Body of pancreas (tissue), 4 donors: ENCODE data around the gene TOB1.

Source experiments
- CTCF ChIP-seq, 7 experiments: fragments of 450-650 bp in 4 of 7; fragments of 200-600 bp in 3 of 7; sonication (generic) in 3 of 7; IDR thresholded peaks; one replicate each; pipeline ENCODE4 v1.5.1; 2016 to 2019; ENCODE audit warnings: antibody characterized with exemption in 7 of 7
- POLR2A ChIP-seq, 3 donors: fragments of 450-650 bp; IDR thresholded peaks; one replicate each; pipeline ENCODE4 v1.6.1; 2016; ENCODE audit warnings: antibody characterized with exemption in 3 of 3, mild to moderate bottlenecking in 2 of 3

GRCh38 chr17:50889528-50890118, 23.5 kb upstream of the TOB1 start:
- peak in 1 of 7 experiments; percentile 6 for TF ChIP-seq CTCF (IDR thresholded peaks at IDR 0.05)
- TF ChIP-seq POLR2A (IDR thresholded peaks at IDR 0.05), result no peak
